Activated B cell treated with CpG ODN at 0.5 μM for 24 hours (primary cell): ENCODE data around the gene PHACTR4. TPM values are rescaled to one million over a fixed set of nuclear protein-coding genes. Genes with fewer than 3 reads are reported as not detected.
A peak's percentile ranks its signal among the peaks of the same experiment; 100 is the strongest.

Experiments
- ATAC-seq: fragments of 200-7000 bp; cut with Tn5 transposase; one replicate; pipeline ENCODE4 v1.10.0; 2021; ENCODE audit warnings: low read depth, mild to moderate bottlenecking, moderate library complexity
- CTCF ChIA-PET: fragments of 350-600 bp; sonication (Branson Sonifier 250); formaldehyde crosslinking; loops from one replicate; lab custom pipeline; 2021; ENCODE audit warnings: antibody characterized with exemption; lab: Charles Lee
- POLR2A ChIA-PET: fragments of 350-600 bp; sonication (Branson Sonifier 250); formaldehyde crosslinking; loops from one replicate; lab custom pipeline; 2021; ENCODE audit warnings: antibody characterized with exemption; lab: Charles Lee
- DNase-seq: peaks from one replicate; pipeline ENCODE4 v3.0.0; 2022
- H3K27ac Mint-ChIP-seq: one replicate; pipeline ENCODE4 v1.8.0; 2020; ENCODE audit warnings: mixed read lengths
- H3K27me3 Mint-ChIP-seq: one replicate; pipeline ENCODE4 v1.8.0; 2021; ENCODE audit warnings: mixed read lengths
- H3K36me3 Mint-ChIP-seq: one replicate; pipeline ENCODE4 v1.8.0; 2021; ENCODE audit warnings: low read depth, mixed read lengths
- H3K4me1 Mint-ChIP-seq: one replicate; pipeline ENCODE4 v1.8.0; 2021; ENCODE audit warnings: mixed read lengths
- H3K4me3 Mint-ChIP-seq: one replicate; pipeline ENCODE4 v1.8.0; 2020; ENCODE audit warnings: mild to moderate bottlenecking, mixed read lengths
- H3K9me3 Mint-ChIP-seq: one replicate; pipeline ENCODE4 v1.8.0; 2020; ENCODE audit warnings: mixed read lengths
- intact Hi-C: fragments of 100-400 bp; cut with micrococcal nuclease; formaldehyde crosslinking; loops from one replicate; pipeline ENCODE4 v1.15.1; 2024
- total RNA-seq: library from RNA; stranded (reverse); gene quantifications from 2 replicates; pipeline ENCODE4 v1.2.3, GENCODE V29; 2022
- TF ChIP-seq, protein P1 (sequence below): fragments of 200-600 bp; IDR thresholded peaks from one replicate; pipeline ENCODE4 v1.8.0; 2022; ENCODE audit warnings: antibody characterized with exemption, mild to moderate bottlenecking

Gene PHACTR4
- total RNA-seq, 1 donor from 2014 or later, result 31.5 TPM

DNA sequence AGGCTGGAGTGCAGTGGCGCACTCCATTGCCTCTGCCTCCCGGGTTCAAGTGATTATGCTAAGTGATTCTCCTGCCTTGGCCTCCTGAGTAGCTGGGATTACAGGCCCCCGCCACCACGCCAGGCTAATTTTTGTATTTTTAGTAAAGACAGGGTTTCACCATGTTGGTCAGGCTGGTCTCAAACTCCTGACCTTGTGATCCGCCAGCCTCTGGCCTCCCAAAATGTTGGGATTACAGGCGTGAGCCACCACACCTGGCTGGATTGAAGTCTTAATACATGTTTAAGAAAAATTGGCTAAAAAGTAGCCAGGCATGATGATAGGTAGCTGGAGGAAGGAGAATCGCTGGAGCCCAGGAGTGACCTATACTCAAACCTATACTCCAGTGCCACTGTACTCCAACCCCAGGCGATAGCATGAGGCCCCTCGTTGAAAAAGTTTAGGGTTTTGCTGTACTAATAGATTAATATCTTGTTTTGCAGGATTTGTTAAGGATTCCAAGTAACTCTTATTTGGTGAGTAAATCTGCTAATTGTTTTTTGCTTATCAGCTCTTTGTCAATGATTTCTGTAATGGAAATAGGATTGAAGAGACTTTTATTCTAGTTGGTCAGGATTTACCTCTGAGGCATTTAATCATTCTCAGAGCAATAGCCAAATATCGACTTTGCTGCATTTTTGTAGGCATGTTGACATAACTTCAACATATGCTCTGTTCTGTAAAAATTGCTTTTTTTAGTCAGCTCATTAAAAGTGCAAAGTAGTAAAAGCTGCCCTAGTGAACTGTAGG is 138.3 kb downstream of the PHACTR4 start:
- ChIA-PET CTCF (interaction anchor here (1.0 to 2.6 kb wide), 3 partner anchors 10 to 259 kb away, joined by 3 to 13 read pairs (median 3); no protein-coding TSS in a partner anchor), POLR2A (interaction anchor here (0.6 to 10.6 kb wide), 21 partner anchors 9 to 1642 kb away, joined by 4 to 190 read pairs (median 11); partner anchors contain the start of genes ATP5IF1, GMEB1, MED18 and PHACTR4)
- Mint-ChIP-seq H3K27ac (peak overlapping the region; percentile 98), H3K4me3 (peak overlapping the region; percentile 98), H3K9me3 (no peaks in the 10 kb centered on the region), H3K27me3 (no peaks in the 10 kb centered on the region), H3K4me1 (peaks cover 53% of the 10 kb centered on the region), H3K36me3 (peaks cover 72% of the 10 kb centered on the region)
- TF ChIP-seq, protein P1, sequence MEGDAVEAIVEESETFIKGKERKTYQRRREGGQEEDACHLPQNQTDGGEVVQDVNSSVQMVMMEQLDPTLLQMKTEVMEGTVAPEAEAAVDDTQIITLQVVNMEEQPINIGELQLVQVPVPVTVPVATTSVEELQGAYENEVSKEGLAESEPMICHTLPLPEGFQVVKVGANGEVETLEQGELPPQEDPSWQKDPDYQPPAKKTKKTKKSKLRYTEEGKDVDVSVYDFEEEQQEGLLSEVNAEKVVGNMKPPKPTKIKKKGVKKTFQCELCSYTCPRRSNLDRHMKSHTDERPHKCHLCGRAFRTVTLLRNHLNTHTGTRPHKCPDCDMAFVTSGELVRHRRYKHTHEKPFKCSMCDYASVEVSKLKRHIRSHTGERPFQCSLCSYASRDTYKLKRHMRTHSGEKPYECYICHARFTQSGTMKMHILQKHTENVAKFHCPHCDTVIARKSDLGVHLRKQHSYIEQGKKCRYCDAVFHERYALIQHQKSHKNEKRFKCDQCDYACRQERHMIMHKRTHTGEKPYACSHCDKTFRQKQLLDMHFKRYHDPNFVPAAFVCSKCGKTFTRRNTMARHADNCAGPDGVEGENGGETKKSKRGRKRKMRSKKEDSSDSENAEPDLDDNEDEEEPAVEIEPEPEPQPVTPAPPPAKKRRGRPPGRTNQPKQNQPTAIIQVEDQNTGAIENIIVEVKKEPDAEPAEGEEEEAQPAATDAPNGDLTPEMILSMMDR, result no peak
- intact Hi-C loops, result loop anchor here (2.0 to 5.0 kb wide), 3 partner anchors 261 to 673 kb away; partner anchors contain the start of genes EYA3 and SRSF4
- ATAC-seq (no peak), DNase-seq (no peak)

DNA sequence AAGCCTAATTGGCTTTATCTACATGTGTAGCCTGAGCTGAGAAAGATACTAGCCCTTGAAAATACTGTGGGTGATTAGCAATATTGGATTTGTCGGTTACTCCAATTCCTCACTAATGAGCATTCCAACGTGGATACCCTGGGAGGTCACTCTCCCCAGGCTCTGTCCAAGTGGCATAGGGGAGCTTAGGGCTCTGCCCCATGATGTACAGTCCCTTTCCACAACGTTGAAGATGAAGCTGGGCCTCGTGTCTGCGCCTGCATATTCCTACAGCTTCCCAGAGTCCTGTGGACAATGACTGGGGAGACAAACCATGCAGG is 138.9 kb downstream of the PHACTR4 start:
- Mint-ChIP-seq H3K27ac (peak overlapping the region; percentile 98), H3K27me3 (no peaks in the 10 kb centered on the region), H3K9me3 (no peaks in the 10 kb centered on the region), H3K4me1 (peaks cover 53% of the 10 kb centered on the region), H3K4me3 (peak overlapping the region; percentile 98), H3K36me3 (peaks cover 76% of the 10 kb centered on the region)
- DNase-seq, result no peak
- ChIA-PET POLR2A (interaction anchor here (0.5 to 10.6 kb wide), 18 partner anchors 8 to 717 kb away, joined by 3 to 190 read pairs (median 8); partner anchors contain the start of genes GMEB1, MED18, PHACTR4 and PPP1R8), CTCF (interaction anchor here (1.0 to 2.6 kb wide), 2 partner anchors 9 to 260 kb away, joined by 3 to 13 read pairs; no protein-coding TSS in a partner anchor)
- intact Hi-C loops, result loop anchor here (5.0 kb wide), 1 partner anchor 421 kb away; the partner anchor contains the start of gene EYA3
- TF ChIP-seq, protein P1, result no peak
- ATAC-seq, result no peak

DNA sequence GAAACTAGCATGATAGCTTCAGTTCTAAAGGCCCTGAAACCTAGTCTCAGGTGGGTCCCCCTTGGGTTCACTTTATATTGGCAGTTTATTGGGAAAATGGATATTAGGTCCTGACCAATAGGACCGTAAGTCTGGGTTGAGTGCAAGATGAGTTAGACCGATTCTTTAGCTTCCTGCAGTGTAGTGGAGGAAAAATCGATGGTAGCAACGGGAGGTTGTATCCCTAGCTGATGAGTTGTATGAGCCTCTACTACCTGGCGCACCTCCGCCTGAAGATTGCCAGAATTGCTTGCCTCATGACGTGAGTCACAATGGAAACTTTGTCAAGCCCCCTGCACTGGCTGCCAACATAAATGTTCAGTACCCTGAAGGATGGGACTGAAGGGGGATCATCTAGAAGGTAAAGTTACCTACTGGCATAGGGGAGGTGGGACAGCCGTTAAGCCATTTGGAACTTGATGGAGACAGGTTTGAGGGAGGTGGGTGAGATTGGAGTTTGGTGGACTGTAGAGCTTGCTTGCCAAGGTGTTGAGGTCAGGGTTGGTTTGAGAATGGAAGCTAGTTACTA is 140.2 kb downstream of the PHACTR4 start:
- Mint-ChIP-seq H3K4me3 (peak overlapping the region; percentile 98), H3K27me3 (no peaks in the 10 kb centered on the region), H3K9me3 (no peaks in the 10 kb centered on the region), H3K36me3 (peaks cover 87% of the 10 kb centered on the region), H3K4me1 (peaks cover 50% of the 10 kb centered on the region), H3K27ac (peak overlapping the region; percentile 98)
- TF ChIP-seq, protein P1, result no peak
- intact Hi-C loops, result loop anchor here (5.0 kb wide), 1 partner anchor 422 kb away; the partner anchor contains the start of gene EYA3
- no peak for DNase-seq
- no peak for ATAC-seq
- ChIA-PET CTCF (interaction anchor here (0.6 to 2.5 kb wide), 2 partner anchors 94 to 261 kb away, joined by 3 to 6 read pairs; no protein-coding TSS in a partner anchor), POLR2A (interaction anchor here (0.6 to 10.6 kb wide), 15 partner anchors 7 to 679 kb away, joined by 3 to 190 read pairs (median 13); partner anchors contain the start of genes GMEB1, MED18, PHACTR4 and PPP1R8)

DNA sequence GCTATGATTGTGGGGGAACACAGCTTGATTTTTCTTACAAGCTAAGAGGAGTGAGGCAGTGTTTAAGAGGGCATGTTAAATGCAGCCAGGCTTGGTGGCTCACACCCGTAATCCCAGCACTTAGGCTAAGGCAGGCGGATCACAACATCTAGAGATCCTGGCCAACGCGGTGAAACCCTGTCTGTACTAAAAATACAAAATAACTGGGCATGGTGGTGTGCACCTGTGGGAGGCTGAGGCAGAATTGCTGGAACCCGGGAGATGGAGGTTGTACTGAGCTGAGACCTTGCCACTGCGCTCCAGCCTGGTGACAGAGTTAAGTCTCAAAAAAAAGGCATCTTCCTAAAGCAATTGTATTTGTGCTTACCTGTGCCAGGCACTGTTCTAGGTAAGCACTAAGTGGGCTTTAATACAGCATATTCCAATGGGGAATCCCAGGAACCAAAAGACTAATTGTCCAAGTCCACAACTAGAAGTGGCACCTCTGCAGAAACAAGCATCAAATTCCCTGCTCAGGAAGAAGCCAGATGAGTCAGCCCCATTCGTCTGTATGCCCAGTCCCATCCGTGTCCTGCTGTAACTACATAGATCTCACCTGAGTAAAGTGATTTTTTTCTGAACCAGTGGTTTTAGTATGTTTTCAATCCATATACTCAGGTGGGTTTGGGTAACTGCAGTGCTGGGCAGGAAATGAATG is 140.9 kb downstream of the PHACTR4 start:
- POLR2A ChIA-PET, result interaction anchor here (0.6 to 10.6 kb wide), 16 partner anchors 10 to 680 kb away, joined by 3 to 190 read pairs (median 6); partner anchors contain the start of genes GMEB1, MED18, PPP1R8 and RNU11
- peaks cover 48% of the 10 kb centered on the region for H3K4me1 Mint-ChIP-seq
- ATAC-seq, result no peak
- peaks cover 90% of the 10 kb centered on the region for H3K36me3 Mint-ChIP-seq
- intact Hi-C loops, result no loop called here
- TF ChIP-seq, protein P1, result no peak
- H3K27me3 Mint-ChIP-seq, result no peaks in the 10 kb centered on the region
- H3K4me3 Mint-ChIP-seq, result peak overlapping the region; percentile 98
- H3K27ac Mint-ChIP-seq, result peak overlapping the region; percentile 98
- H3K9me3 Mint-ChIP-seq, result no peaks in the 10 kb centered on the region
- DNase-seq, result no peak
- CTCF ChIA-PET, result interaction anchor here (0.6 to 2.5 kb wide), 2 partner anchors 93 to 262 kb away, joined by 3 to 6 read pairs; no protein-coding TSS in a partner anchor
